SK-N-SH (cell line): Measurements from ENCODE around the gene PLS3. TPM values are rescaled to one million over a fixed set of nuclear protein-coding genes. Genes with fewer than 3 reads are reported as not detected.
A peak's percentile ranks its signal among the peaks of the same experiment; 100 is the strongest.
"Not testable (repeated sequence)": the region's sequence is repeated elsewhere in the genome, so short reads cannot be mapped to it uniquely, and the experiment has no call there.

Experiments
- CTCF ChIA-PET: fragments of 300-600, 350-600 bp; formaldehyde crosslinking; extraction: SDS; loops from one replicate; lab custom pipeline; 2021; lab: Yijun Ruan, JAX
- POLR2A ChIA-PET: fragments of 350-600 bp; sonication (Branson Sonifier 250); formaldehyde crosslinking; extraction: SDS; loops from one replicate; lab custom pipeline; 2020; ENCODE audit warnings: antibody characterized with exemption, inconsistent platforms; lab: Yijun Ruan, JAX
- DNase-seq: peaks from one replicate; pipeline ENCODE4 v3.0.0; 2012
- H2AFZ ChIP-seq: fragments of 200-600 bp; sonication (generic); 2 replicates; pipeline ENCODE4 v1.8.1; 2016; ENCODE audit warnings: antibody characterized with exemption, mild to moderate bottlenecking, low read depth
- H3F3A ChIP-seq: fragments of 200-600 bp; sonication (generic); replicated peaks from 2 replicates; pipeline ENCODE3; 2016; ENCODE audit warnings: antibody characterized with exemption, mild to moderate bottlenecking; ENCODE audit not compliant: insufficient read depth
- H3K27ac ChIP-seq, 2 experiments: fragments of 200-500 bp in 1 of 2; fragments of 200-600 bp in 1 of 2; sonication (Bioruptor generic) in 1 of 2; sonication (generic), shearing (Covaris generic) in 1 of 2; 2 replicates each; pipeline versions ENCODE4 v1.5.1 to v1.6.1; 2014 to 2016; ENCODE audit warnings: low read depth in 2 of 2, inconsistent platforms in 1 of 2, low read length in 1 of 2, mild to moderate bottlenecking in 1 of 2, mixed read lengths in 1 of 2
- H3K27me3 ChIP-seq: fragments of 200-600 bp; sonication (generic), shearing (Covaris generic); 2 replicates; pipeline ENCODE4 v1.6.1; 2016; ENCODE audit warnings: mixed run types; ENCODE audit not compliant: insufficient read depth
- H3K36me3 ChIP-seq, 2 experiments: fragments of 200-500 bp in 1 of 2; fragments of 200-600 bp in 1 of 2; sonication (Bioruptor generic) in 1 of 2; sonication (generic) in 1 of 2; replicated peaks in 1 of 2; 2 replicates each; pipeline versions ENCODE3 to v1.5.1; 2014 to 2016; ENCODE audit warnings: low read length in 1 of 2, mild to moderate bottlenecking in 1 of 2; ENCODE audit not compliant: insufficient read depth in 2 of 2, control insufficient read depth in 1 of 2
- H3K4me1 ChIP-seq, 2 experiments: fragments of 200-500 bp in 1 of 2; fragments of 200-600 bp in 1 of 2; sonication (Bioruptor generic) in 1 of 2; sonication (generic), shearing (Covaris generic) in 1 of 2; 2 replicates each; pipeline versions ENCODE4 v1.5.1 to v1.6.1; 2014 to 2016; ENCODE audit warnings: low read depth in 1 of 2, low read length in 1 of 2, mixed run types in 1 of 2; ENCODE audit not compliant: insufficient read depth in 2 of 2, control insufficient read depth in 1 of 2
- H3K4me2 ChIP-seq: fragments of 200-600 bp; sonication (generic), shearing (Covaris generic); 2 replicates; pipeline ENCODE4 v1.6.1; 2017; ENCODE audit warnings: mixed run types
- H3K4me3 ChIP-seq, 2 experiments: fragments of 200-500 bp in 1 of 2; fragments of 200-600 bp in 1 of 2; sonication (Bioruptor generic) in 1 of 2; sonication (generic), shearing (Covaris generic) in 1 of 2; 2 replicates each; pipeline versions ENCODE4 v1.5.1 to v1.8.1; 2014 to 2016; ENCODE audit warnings: low read depth in 2 of 2, inconsistent platforms in 1 of 2, low read length in 1 of 2, mild to moderate bottlenecking in 1 of 2, mixed read lengths in 1 of 2, moderate library complexity in 1 of 2
- H3K79me2 ChIP-seq: fragments of 200-600 bp; sonication (generic); 2 replicates; pipeline ENCODE4 v1.8.1; 2017; ENCODE audit warnings: mild to moderate bottlenecking; ENCODE audit not compliant: insufficient read depth
- H3K9ac ChIP-seq: fragments of 200-600 bp; sonication (generic); 2 replicates; pipeline ENCODE4 v1.6.1; 2017; ENCODE audit warnings: mixed run types
- H3K9me2 ChIP-seq: fragments of 200-600 bp; sonication (generic); 2 replicates; pipeline ENCODE4 v1.6.1; 2017; ENCODE audit warnings: mixed run types
- H3K9me3 ChIP-seq: fragments of 200-600 bp; sonication (generic); 2 replicates; pipeline ENCODE4 v1.6.1; 2017; ENCODE audit warnings: mixed run types, mild to moderate bottlenecking, moderate library complexity
- H4K20me1 ChIP-seq: fragments of 200-600 bp; sonication (generic); 2 replicates; pipeline ENCODE4 v1.6.1; 2017; ENCODE audit warnings: mild to moderate bottlenecking, mixed run types; ENCODE audit not compliant: insufficient read depth
- JUND ChIP-seq: IDR thresholded peaks from 2 replicates; pipeline ENCODE4 v1.4.0; 2012
- MEF2A ChIP-seq: IDR thresholded peaks from 2 replicates; pipeline ENCODE4 v1.4.0; 2012; ENCODE audit warnings: low read depth, borderline replicate concordance
- RXRA ChIP-seq: IDR thresholded peaks from 2 replicates; pipeline ENCODE4 v1.4.0; 2012; ENCODE audit warnings: low read depth, mild to moderate bottlenecking, borderline replicate concordance
- WGBS: methylation state at CpG from one replicate; pipeline ENCODE4 v1.1.6; 2017; ENCODE audit warnings: low lambda C conversion rate; 5-methylcytosine and 5-hydroxymethylcytosine counted together
- polyA plus RNA-seq, 3 experiments: library from polyadenylated mRNA; depleted of rRNA; stranded (reverse); fragments of >200 nt; gene quantifications; 2 replicates each; pipeline ENCODE4 v1.2.3, GENCODE V29; 2012
- TF ChIP-seq, protein P1 (sequence below): fragments of 150-350 bp; IDR thresholded peaks from 2 replicates; pipeline ENCODE4 v1.6.1; 2017; ENCODE audit warnings: antibody characterized with exemption, low read length, low read depth, borderline replicate concordance
- TF ChIP-seq, protein P2 (sequence below): fragments of 200-600 bp; sonication (generic); IDR thresholded peaks from 2 replicates; pipeline ENCODE4 v1.6.1; 2017; ENCODE audit warnings: antibody characterized with exemption, mild to moderate bottlenecking, moderate library complexity
- TF ChIP-seq, protein P3 (sequence below): IDR thresholded peaks from 2 replicates; pipeline ENCODE4 v1.4.0; 2012; ENCODE audit warnings: low read depth, borderline replicate concordance

PLS3 gene
- polyA plus RNA-seq, 1 of the 3 experiments (the other 2 are of a cell fraction) = 35.7 TPM

DNA sequence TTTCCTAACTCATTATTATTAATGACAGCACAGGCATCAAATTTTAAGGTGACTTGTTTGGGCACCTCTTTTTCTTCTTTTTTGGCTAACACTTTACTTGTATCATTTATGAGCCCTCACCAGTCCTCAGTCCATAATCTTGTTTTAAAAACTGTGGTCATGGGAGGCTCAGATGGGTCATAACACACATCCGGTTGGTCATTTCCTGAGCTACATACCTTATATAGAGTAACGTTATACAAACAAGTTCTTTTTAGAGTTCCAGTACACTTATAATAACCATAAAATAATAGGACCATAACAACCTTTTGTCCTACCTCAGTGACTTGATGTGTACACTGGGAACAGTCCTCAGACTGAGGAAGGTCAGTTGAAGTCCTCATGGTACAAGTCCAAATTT, 21.1 kb upstream of the PLS3 start:
- DNase-seq = no peak

DNA sequence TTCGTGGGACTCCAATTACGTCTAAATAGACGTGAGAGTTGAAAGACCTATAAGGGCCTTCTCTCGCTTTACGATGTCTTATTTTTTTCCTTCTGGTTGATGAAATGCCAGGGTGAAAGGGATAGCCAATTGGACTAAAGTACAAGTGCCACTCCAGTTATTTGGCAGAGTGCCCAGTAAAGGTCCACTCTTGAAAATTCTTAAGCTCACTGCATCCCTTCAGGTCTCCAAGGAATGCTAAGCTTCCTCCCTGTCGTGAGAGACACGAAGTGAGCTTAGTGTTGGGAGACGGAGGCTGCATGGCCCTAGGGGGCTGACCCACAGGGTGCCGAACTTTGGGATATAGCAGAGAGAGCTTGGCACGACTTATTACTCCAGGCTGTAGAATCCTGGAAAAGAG, 19.9 kb upstream of the PLS3 start:
- POLR2A ChIA-PET, H3K9me2 ChIP-seq, H2AFZ ChIP-seq, H3K4me3 ChIP-seq, H3K27ac ChIP-seq, H3F3A ChIP-seq, H3K36me3 ChIP-seq, H4K20me1 ChIP-seq, H3K9me3 ChIP-seq, H3K9ac ChIP-seq, H3K4me1 ChIP-seq, DNase-seq, H3K79me2 ChIP-seq, H3K4me2 ChIP-seq, H3K27me3 ChIP-seq: not testable (repeated sequence)
- 37% methylated on average over 9 of the region's 10 CpGs for WGBS
- CTCF ChIA-PET = interaction anchor here (1.1 kb wide), 1 partner anchor 10 kb away, joined by 4 read pairs; no protein-coding TSS in a partner anchor

More for the DNA sequence above, 21.1 kb upstream of the PLS3 start:
- H3K79me2 ChIP-seq = no peaks in the 10 kb centered on the region
- POLR2A ChIA-PET = no interaction called here
- H3K4me1 ChIP-seq = no peaks in the 10 kb centered on the region
- no peaks in the 10 kb centered on the region for H3F3A ChIP-seq
- H3K4me3 ChIP-seq = no peak overlapping the region
- H3K36me3 ChIP-seq = no peaks in the 10 kb centered on the region
- no peaks in the 10 kb centered on the region for H3K9me3 ChIP-seq
- CTCF ChIA-PET = no interaction called here
- H3K27me3 ChIP-seq = no peaks in the 10 kb centered on the region; the same call in 1 of the 2 replicates
- H2AFZ ChIP-seq = no peak overlapping the region
- H3K9ac ChIP-seq = no peak overlapping the region
- TF ChIP-seq, protein P1, sequence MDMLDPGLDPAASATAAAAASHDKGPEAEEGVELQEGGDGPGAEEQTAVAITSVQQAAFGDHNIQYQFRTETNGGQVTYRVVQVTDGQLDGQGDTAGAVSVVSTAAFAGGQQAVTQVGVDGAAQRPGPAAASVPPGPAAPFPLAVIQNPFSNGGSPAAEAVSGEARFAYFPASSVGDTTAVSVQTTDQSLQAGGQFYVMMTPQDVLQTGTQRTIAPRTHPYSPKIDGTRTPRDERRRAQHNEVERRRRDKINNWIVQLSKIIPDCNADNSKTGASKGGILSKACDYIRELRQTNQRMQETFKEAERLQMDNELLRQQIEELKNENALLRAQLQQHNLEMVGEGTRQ = no peak
- TF ChIP-seq, protein P2, sequence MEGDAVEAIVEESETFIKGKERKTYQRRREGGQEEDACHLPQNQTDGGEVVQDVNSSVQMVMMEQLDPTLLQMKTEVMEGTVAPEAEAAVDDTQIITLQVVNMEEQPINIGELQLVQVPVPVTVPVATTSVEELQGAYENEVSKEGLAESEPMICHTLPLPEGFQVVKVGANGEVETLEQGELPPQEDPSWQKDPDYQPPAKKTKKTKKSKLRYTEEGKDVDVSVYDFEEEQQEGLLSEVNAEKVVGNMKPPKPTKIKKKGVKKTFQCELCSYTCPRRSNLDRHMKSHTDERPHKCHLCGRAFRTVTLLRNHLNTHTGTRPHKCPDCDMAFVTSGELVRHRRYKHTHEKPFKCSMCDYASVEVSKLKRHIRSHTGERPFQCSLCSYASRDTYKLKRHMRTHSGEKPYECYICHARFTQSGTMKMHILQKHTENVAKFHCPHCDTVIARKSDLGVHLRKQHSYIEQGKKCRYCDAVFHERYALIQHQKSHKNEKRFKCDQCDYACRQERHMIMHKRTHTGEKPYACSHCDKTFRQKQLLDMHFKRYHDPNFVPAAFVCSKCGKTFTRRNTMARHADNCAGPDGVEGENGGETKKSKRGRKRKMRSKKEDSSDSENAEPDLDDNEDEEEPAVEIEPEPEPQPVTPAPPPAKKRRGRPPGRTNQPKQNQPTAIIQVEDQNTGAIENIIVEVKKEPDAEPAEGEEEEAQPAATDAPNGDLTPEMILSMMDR = no peak
- no peak for TF ChIP-seq MEF2A
- TF ChIP-seq RXRA = no peak
- no peak for TF ChIP-seq JUND
- no peaks in the 10 kb centered on the region for H4K20me1 ChIP-seq
- no peak overlapping the region for H3K4me2 ChIP-seq
- no peak overlapping the region for H3K27ac ChIP-seq
- no peaks in the 10 kb centered on the region for H3K9me2 ChIP-seq
- 47% methylated on average over 2 of the region's 2 CpGs for WGBS

DNA sequence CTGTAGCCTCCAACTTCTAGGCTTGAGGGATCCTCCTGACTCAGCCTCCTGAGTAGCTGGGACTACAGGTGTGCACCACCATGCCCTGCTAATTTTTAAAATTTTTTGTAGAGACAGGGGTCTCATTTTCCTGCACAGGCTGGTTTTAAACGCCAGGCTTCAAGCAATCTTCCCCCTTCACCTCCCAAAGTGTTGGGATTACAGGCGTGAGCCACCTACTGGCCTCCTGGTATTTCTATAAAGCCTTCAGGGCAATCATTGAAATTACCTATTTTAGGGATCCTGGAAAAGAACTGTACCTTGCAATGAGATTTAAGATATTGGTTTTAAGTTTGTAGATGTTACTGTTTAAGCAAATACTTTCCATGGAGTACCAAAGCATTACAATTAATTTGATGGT, 13.5 kb upstream of the PLS3 start:
- TF ChIP-seq, protein P2 = 0 out of 2 replicates have a peak, but pooled peaks have one; percentile 21
- TF ChIP-seq, protein P3, sequence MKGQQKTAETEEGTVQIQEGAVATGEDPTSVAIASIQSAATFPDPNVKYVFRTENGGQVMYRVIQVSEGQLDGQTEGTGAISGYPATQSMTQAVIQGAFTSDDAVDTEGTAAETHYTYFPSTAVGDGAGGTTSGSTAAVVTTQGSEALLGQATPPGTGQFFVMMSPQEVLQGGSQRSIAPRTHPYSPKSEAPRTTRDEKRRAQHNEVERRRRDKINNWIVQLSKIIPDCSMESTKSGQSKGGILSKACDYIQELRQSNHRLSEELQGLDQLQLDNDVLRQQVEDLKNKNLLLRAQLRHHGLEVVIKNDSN = no peak

More for the DNA sequence above, 13.5 kb upstream of the PLS3 start:
- no peaks in the 10 kb centered on the region for H3F3A ChIP-seq
- no peaks in the 10 kb centered on the region for H4K20me1 ChIP-seq
- 38% methylated on average over 2 of the region's 2 CpGs for WGBS
- H3K9ac ChIP-seq = no peak overlapping the region
- DNase-seq = no peak
- no peaks in the 10 kb centered on the region for H3K9me2 ChIP-seq
- no peaks in the 10 kb centered on the region; a peak in 1 of 4 replicates for H3K4me1 ChIP-seq
- no peak overlapping the region for H2AFZ ChIP-seq
- H3K4me3 ChIP-seq = no peak overlapping the region
- no peaks in the 10 kb centered on the region for H3K36me3 ChIP-seq
- H3K79me2 ChIP-seq = no peaks in the 10 kb centered on the region
- H3K27ac ChIP-seq = no peak overlapping the region
- POLR2A ChIA-PET = no interaction called here
- H3K9me3 ChIP-seq = no peaks in the 10 kb centered on the region
- no peak overlapping the region for H3K4me2 ChIP-seq
- CTCF ChIA-PET = interaction anchor here (1.5 to 1.9 kb wide), 2 partner anchors 142 to 217 kb away, joined by 3 to 5 read pairs; no protein-coding TSS in a partner anchor
- no peaks in the 10 kb centered on the region; the same call in 1 of the 2 replicates for H3K27me3 ChIP-seq
